ENCODE data around the gene ATXN8OS.

DNA sequence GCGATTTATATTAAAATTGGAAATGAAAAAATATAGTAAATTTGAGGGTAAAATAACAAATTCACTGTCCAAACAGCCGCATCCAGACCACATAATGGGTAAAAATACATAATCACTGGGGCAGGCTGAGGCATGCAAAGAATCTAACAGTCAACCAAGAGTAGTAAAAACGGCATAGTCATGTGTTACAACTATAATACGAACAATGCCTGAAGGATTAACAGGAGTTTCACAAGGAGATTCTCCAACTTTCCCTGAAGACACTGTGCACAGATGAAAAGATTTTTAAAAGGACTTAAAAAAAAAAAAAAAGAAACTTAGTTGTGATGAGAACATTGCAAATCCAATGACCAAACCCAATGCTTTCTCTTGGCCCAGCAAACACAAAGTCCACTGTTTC, 20.4 kb upstream of the ATXN8OS start:
- TF ChIP-seq, protein P1, sequence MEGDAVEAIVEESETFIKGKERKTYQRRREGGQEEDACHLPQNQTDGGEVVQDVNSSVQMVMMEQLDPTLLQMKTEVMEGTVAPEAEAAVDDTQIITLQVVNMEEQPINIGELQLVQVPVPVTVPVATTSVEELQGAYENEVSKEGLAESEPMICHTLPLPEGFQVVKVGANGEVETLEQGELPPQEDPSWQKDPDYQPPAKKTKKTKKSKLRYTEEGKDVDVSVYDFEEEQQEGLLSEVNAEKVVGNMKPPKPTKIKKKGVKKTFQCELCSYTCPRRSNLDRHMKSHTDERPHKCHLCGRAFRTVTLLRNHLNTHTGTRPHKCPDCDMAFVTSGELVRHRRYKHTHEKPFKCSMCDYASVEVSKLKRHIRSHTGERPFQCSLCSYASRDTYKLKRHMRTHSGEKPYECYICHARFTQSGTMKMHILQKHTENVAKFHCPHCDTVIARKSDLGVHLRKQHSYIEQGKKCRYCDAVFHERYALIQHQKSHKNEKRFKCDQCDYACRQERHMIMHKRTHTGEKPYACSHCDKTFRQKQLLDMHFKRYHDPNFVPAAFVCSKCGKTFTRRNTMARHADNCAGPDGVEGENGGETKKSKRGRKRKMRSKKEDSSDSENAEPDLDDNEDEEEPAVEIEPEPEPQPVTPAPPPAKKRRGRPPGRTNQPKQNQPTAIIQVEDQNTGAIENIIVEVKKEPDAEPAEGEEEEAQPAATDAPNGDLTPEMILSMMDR (IDR thresholded peaks at IDR 0.05): no peak
- TF ChIP-seq POLR2A (IDR thresholded peaks at IDR 0.05): no peak
